ENCODE data around the gene ZMIZ1. TPM values are rescaled to one million over a fixed set of nuclear protein-coding genes. Genes with fewer than 3 reads are reported as not detected.

Gene ZMIZ1
- total and polyA plus RNA-seq, 2 donors from 2014 or later = 14.2 to 97.6 TPM

- TF ChIP-seq CTCF (IDR thresholded peaks at IDR 0.05; ENCODE audit: borderline replicate concordance, extremely low read depth, insufficient read depth) = no peak
- Histone ChIP-seq H3K9me3 (ENCODE audit: control insufficient read depth in 2 of 3, insufficient read depth in 1 of 3, low read length in 3 of 3) (no peaks in the 10 kb centered on the region), H3K27ac (ENCODE audit: low read depth in 2 of 2, low read length in 2 of 2) (peak overlapping the region; percentile 90 to 92), H3K36me3 (ENCODE audit: control insufficient read depth in 2 of 3, insufficient read depth in 3 of 3, low read length in 3 of 3) (no peaks in the 10 kb centered on the region), H3K9ac (ENCODE audit: low read length in 3 of 3) (peak overlapping the region; percentile 57 to 82 (median 81)), H3K27me3 (ENCODE audit: control insufficient read depth, insufficient read depth, low read length) (no peaks in the 10 kb centered on the region), H3K4me3 (ENCODE audit: low read length in 3 of 3) (peak overlapping the region; percentile 76 to 90 (median 83)), H3K4me1 (ENCODE audit: control insufficient read depth in 2 of 3, insufficient read depth in 2 of 3, low read depth in 1 of 3, low read length in 3 of 3) (peaks cover 2 to 32% (median 26%) of the 10 kb centered on the region in 3 donors)
- DNase-seq (peak; percentile 65 to 89 (median 77)), FAIRE-seq (no peak)
- intact Hi-C loops (cut with DNase I) = loop anchor here (10.0 kb wide), 3 partner anchors 75 to 125 kb away; no protein-coding TSS in a partner anchor
These were observed 737 bp downstream of the ZMIZ1 start for GRCh38 chr10:79069325-79070080.

GRCh38 chr10:79070081-79070605, 1.4 kb downstream of the ZMIZ1 start:
- intact Hi-C loops (cut with DNase I) = loop anchor here (10.0 kb wide), 2 partner anchors 75 to 125 kb away; no protein-coding TSS in a partner anchor
- peaks cover 2 to 39% (median 33%) of the 10 kb centered on the region in 3 donors for H3K4me1 ChIP-seq (ENCODE audit: control insufficient read depth in 2 of 3, insufficient read depth in 2 of 3, low read depth in 1 of 3, low read length in 3 of 3)

GRCh38 chr10:79070606-79071395, 2.0 kb downstream of the ZMIZ1 start:
- TF ChIP-seq CTCF (IDR thresholded peaks at IDR 0.05; ENCODE audit: borderline replicate concordance, extremely low read depth, insufficient read depth) = no peak
- H3K9ac ChIP-seq (ENCODE audit: low read length in 3 of 3) = peak overlapping the region; percentile 26 to 98 (median 26)
- peak overlapping the region; percentile 57 to 83 (median 73) for H3K4me3 ChIP-seq (ENCODE audit: low read length in 3 of 3)
- FAIRE-seq = no peak
- H3K27ac ChIP-seq (ENCODE audit: low read depth in 2 of 2, low read length in 2 of 2) = peak overlapping the region; percentile 90 to 92
- no peaks in the 10 kb centered on the region for H3K27me3 ChIP-seq (ENCODE audit: control insufficient read depth, insufficient read depth, low read length)
- H3K9me3 ChIP-seq (ENCODE audit: control insufficient read depth in 2 of 3, insufficient read depth in 1 of 3, low read length in 3 of 3) = no peaks in the 10 kb centered on the region
- peaks cover 2 to 45% (median 39%) of the 10 kb centered on the region in 3 donors for H3K4me1 ChIP-seq (ENCODE audit: control insufficient read depth in 2 of 3, insufficient read depth in 2 of 3, low read depth in 1 of 3, low read length in 3 of 3)
- peak; percentile 84 to 95 (median 87) for DNase-seq
- no peaks in the 10 kb centered on the region for H3K36me3 ChIP-seq (ENCODE audit: control insufficient read depth in 2 of 3, insufficient read depth in 3 of 3, low read length in 3 of 3)
- intact Hi-C loops (cut with DNase I) = loop anchor here (10.0 kb wide), 2 partner anchors 74 to 124 kb away; no protein-coding TSS in a partner anchor

More at GRCh38 chr10:79070081-79070605, 1.4 kb downstream of the ZMIZ1 start:
- FAIRE-seq (no peak), DNase-seq (peak; percentile 60 to 90 (median 77))
- H3K9ac ChIP-seq (ENCODE audit: low read length in 3 of 3) = peak overlapping the region; percentile 26 to 98 (median 26)
- peak overlapping the region; percentile 90 to 92 for H3K27ac ChIP-seq (ENCODE audit: low read depth in 2 of 2, low read length in 2 of 2)
- no peak for TF ChIP-seq CTCF (IDR thresholded peaks at IDR 0.05; ENCODE audit: borderline replicate concordance, extremely low read depth, insufficient read depth)
- H3K36me3 ChIP-seq (ENCODE audit: control insufficient read depth in 2 of 3, insufficient read depth in 3 of 3, low read length in 3 of 3) = no peaks in the 10 kb centered on the region
- H3K27me3 ChIP-seq (ENCODE audit: control insufficient read depth, insufficient read depth, low read length) = no peaks in the 10 kb centered on the region
- H3K9me3 ChIP-seq (ENCODE audit: control insufficient read depth in 2 of 3, insufficient read depth in 1 of 3, low read length in 3 of 3) = no peaks in the 10 kb centered on the region
- peak overlapping the region; percentile 57 to 83 (median 76) for H3K4me3 ChIP-seq (ENCODE audit: low read length in 3 of 3)

All from kidney (tissue), 14 donors.